GM21447 (cell line): ENCODE results near the gene HJV.

ENCODE experiments used
- ATAC-seq: cut with Tn5 transposase; IDR thresholded peaks from one replicate; pipeline ENCODE4 v1.9.1; 2021; ENCODE audit not compliant: unreplicated experiment

HJV gene

DNA sequence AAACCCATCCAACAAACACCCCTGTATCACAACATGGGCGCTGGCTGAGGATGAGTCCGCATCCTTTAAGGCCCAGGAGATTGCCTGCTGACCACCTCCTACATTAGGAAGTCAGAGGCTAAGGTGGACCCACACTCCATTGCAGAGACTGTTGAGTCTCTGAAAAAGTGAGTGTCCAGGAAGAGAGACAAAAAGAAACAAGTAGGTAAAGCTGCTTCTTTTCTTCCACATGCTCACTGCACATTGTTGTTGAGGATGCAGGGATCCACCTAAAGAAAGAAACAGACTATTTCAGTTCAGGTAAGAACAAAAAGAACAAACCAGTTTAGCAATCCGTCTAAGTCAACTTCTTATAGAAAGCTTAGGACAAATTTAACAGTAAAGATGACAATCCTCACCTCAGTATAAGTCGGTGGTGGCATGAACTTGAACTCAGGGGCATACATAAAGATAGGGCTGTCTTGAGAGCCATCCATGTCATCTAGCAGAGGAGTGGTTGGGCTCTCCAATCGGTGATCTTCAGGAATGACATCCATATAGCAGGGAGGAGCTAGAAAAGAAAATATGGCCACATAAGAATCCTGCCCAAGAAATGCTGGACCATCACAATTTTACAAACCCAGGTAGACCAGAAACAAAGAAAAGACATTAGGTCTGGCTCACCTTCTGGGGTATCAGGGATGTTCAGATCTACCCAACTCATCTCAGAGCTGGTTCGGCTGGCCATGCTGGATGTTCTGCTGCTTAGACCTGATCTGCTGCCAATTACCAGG is 27.7 kb downstream of the HJV start:
- ATAC-seq = no peak

GRCh38 chr1:145992958-145993617 is 28.4 kb downstream of the HJV start:
- ATAC-seq = no peak

DNA sequence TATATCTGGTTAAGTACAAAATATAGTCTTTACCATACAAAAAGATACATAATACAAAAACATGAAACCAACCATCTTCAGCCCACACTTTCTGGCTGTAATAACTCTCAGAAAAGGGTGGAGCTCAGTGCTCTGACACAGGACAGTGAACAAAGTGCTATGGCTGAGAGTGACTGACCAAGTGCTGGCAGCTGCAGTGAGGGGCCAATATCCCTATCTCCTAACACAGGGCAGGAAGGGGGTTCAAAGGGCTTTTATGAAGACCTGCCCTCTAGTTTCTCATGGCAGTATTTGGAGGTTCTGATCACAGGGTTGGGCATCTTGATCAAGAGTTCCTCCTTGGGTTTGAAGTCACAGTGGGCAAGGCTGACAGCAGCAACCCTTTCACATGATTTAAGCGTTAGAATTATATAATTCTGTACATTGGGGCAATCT is 29.0 kb downstream of the HJV start:
- no peak for ATAC-seq

- no peak for ATAC-seq
These were observed 29.7 kb downstream of the HJV start for GRCh38 chr1:145991735-145992412.

GRCh38 chr1:145990249-145990855 is 31.2 kb downstream of the HJV start:
- ATAC-seq = no peak

GRCh38 chr1:145988773-145989172 is 32.8 kb downstream of the HJV start:
- no peak for ATAC-seq

DNA sequence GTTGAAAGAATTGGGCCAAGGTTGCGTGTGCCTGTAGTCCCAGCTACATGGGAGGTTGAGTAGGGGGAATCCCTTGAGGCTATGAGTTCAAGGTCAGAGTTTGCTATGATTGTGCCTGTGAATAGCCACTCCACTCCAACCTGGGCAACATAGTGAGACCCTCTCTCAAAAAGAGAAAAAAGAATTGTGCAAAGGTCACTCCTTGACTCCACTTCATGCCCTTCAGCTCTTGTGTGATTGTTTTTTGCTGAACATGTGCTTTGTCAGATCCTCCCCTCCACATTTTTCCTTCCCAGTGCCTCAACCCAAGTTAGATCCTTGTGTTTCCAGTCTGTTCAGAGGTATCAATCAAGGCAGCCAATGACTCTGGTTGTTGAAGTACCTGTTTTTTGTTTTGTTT is 33.6 kb downstream of the HJV start:
- ATAC-seq = no peak

- ATAC-seq = no peak
These were observed 35.0 kb downstream of the HJV start for GRCh38 chr1:145986551-145986950.

DNA sequence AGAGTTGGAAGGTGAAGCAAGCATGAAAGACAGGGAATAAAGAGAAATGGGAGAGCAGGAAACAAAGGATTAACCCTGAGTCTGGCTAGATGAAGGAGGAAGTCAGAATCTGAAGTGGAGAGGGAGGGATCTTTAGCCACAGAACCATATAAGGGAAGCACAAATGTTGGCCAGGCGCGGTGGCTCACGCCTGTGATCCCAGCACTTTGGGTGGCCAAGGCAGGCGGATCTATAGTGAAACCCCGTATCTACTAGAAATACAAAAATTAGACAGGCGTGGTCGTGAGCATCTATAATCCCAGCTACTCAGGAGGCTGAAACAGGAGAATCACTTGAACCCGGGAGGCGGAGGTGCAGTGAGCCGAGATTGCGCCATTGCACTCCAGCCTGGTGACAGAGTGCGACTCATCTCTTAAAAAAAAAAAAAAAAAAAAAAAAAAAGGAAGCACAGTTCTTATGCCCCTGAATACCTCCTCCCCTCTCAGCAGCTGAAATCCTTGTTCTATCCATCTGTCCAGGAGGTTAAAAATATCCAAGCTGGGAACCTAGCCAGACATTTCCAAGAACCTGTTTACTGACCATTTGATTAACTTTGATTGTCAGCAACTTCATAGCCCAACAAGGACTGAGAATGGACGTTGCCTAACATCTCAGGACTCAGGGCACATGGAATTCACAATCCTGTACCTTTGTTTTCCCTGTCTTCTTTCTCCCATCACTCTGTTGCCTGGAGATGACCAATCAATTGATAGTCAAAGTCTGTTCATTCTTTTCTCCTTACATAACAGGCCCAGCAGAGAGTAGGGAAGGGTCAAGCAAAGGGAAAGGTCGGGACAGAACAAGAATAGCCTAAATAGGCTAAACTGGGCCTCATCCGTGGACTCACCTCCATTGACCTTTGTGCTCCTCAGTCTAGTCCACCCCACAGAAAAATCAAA is 35.8 kb downstream of the HJV start:
- no peak for ATAC-seq

DNA sequence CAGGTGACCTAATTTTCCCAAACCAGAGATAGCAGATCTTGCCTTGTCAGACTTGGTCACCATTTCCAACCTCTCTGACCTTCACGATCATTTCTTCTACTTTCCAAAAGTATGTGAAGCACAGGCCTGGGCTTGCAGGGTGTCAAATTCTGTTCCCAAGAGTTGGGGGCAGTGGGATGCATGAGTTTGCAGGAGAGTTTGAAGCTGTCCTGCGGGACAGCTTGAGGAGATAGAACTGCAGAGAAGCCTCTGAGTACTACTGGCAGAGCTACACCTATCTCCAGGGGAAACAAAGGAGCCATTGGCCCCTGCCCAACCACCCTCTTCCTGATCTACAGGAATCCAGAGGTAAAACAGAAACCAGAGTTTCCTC is 36.4 kb downstream of the HJV start:
- no peak for ATAC-seq

DNA sequence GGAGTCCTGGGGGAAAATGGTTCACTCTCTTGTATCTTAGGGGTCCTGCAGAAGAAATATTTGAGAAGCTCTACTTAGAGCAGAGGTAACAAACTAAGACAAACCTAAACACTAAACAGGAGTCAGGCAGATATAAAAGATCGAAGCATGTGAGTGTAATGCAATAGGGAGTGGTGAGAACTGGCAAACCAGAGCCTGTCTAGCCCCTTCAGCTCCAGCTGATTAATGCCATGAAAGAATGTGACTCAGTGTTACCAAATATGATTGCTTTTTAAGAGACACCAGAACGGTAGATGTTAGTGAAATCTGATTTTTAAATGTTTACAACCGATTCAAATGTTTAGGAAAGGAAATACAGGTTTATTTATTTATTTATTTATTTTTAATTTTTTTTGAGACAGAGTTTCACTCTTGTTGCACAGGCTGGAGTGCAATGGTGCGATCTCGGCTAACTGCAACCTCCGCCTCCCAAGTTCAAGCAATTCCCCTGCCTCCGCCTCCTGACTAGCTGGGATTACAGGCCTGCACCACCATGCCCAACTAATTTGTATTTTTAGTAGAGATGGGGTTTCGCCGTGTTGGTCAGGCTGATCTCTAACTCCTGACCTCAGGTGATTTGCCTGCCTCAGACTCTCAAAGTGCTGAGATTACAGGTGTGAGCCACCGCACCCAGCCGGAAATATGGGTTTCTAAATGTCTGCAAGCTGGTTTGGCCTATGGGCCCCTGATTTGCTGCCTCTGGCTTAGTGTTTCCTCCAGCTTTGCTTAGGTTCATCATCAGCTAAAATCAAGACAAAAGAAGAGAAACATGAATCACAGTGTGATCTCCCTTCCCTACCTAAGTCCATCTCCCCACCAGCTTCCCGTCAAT is 37.3 kb downstream of the HJV start:
- ATAC-seq = no peak

- ATAC-seq = no peak
These were observed 38.3 kb downstream of the HJV start for GRCh38 chr1:145983206-145983675.

DNA sequence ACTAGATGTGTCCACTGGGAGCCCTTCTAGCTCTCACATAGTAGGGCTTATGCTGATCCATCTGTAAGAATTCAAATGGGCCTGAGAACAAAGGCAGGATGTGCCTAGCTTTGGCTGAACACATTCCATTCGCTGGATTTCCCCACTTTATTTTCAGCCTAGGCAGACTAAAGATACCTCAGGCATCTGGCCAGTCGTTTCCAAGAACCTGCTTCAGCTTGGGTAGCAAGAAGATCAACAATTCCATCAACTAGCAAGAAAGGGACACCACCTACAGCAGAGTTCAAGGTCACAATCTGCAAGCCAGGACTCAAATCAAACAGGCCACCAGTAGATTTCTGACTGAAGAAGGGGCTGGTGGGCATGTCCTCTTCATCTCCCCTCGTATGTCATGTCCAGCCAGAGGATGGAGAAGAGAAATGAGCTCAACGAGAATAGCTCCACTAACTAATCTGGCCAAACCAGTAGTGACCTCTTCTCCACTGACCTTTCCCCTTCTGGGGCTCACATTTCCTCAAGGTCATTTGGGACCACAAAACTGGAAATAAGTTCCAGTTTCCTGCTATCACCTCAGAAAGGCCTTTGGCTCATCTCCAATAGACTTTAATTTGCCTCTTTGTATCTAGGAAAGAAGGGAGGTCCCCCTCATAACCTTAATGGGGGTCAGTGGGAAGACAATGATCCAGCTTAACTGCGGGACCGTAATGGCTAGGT is 39.4 kb downstream of the HJV start:
- ATAC-seq = no peak

- no peak for ATAC-seq
These were observed 41.0 kb downstream of the HJV start for GRCh38 chr1:145980457-145980994.

GRCh38 chr1:145979746-145980456 is 41.6 kb downstream of the HJV start:
- ATAC-seq = peak; percentile 9

DNA sequence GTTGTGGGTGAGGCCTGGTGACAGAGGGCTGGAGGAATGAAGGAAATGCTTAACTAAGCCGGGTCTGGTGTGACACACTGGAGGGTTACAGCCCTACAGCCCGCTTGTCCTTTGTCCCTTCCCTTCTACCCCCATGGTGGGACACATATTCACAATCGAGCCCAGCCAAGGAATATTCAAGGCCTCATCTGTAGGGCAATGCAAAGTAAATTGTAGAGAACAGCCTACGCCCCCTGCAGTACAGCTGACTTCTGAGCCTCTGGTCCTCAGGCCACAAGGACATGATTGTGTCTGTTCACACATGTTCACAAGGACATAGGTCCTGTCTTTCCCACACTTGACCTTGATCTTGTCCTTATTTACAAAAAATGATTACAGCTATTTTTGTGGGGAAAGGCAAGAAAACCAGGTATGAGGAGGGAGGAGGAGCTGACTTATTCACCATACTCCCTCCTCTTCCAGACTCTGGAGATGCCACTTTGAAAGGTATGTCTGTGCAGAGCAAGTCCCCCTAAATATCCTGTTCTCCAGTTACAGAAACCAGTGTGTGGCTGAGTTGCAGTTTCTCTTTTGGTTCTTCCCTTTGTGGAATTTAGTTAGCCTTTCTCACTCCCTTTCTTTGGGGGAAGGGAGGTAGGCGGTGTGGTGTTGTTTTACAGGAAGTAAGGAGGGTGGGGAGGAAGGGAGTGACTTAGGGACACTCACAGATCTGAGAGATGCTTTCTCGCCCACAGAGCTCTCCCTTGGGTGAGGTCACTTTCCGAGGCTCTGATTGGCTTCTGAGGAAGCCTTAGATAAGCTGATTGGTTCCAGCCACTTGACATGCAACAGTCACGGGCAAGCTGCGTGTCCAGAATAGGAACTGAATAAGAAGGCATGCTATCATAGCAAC is 42.4 kb downstream of the HJV start:
- peak; percentile 87 for ATAC-seq

- no peak for ATAC-seq
These were observed 43.1 kb downstream of the HJV start for GRCh38 chr1:145978471-145978853.
